NB4 (cell line): ENCODE results near the gene GTF2A1L.
"Not testable (repeated sequence)": the region's sequence is repeated elsewhere in the genome, so short reads cannot be mapped to it uniquely, and the experiment has no call there.

ENCODE experiments used
- DNase-seq: peaks from one replicate; pipeline ENCODE4 v3.0.0; 2010; ENCODE audit warnings: low read depth
- H3K4me3 ChIP-seq: one replicate; pipeline ENCODE4 v1.5.1; 2011; ENCODE audit warnings: mild to moderate bottlenecking, low read depth, low read length, moderate library complexity
- CTCF ChIP-seq: IDR thresholded peaks from one replicate; pipeline ENCODE4 v1.5.1; 2012; ENCODE audit warnings: low read depth, low read length
- MYC ChIP-seq: IDR thresholded peaks from 2 replicates; pipeline ENCODE4 v1.6.1; 2011; ENCODE audit warnings: low read depth, low read length
- POLR2A ChIP-seq: IDR thresholded peaks from 2 replicates; pipeline ENCODE4 v1.6.1; 2011; ENCODE audit warnings: mild to moderate bottlenecking; ENCODE audit not compliant: insufficient read length; ENCODE audit errors: extremely low read depth
- TF ChIP-seq, protein P1 (sequence below): IDR thresholded peaks from 2 replicates; pipeline ENCODE4 v1.6.1; 2011; ENCODE audit warnings: low read depth, low read length

The GTF2A1L gene

DNA sequence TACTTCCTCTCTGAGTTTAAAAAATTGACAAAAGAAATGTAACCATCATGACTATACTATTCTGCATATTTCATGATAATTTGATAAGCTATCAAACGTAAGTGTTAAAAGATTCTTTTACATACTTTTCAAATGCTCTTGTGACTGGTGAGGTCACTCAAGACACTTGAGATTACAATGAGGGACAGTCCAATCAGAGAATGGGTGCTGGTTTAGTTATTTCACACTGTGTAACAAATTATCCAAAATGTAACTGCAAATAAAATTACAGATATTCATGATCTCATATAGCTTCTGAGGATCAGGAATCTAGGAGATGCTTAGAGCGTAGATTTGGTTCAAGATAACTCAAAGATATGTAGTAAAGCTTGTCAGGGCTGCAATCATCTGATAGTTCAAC is 4.4 kb upstream of the GTF2A1L start:
- no peak overlapping the region for H3K4me3 ChIP-seq
- TF ChIP-seq, protein P1, sequence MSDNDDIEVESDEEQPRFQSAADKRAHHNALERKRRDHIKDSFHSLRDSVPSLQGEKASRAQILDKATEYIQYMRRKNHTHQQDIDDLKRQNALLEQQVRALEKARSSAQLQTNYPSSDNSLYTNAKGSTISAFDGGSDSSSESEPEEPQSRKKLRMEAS: no peak
- no peak for TF ChIP-seq POLR2A
- TF ChIP-seq CTCF: no peak
- TF ChIP-seq MYC: no peak
- no peak for DNase-seq

DNA sequence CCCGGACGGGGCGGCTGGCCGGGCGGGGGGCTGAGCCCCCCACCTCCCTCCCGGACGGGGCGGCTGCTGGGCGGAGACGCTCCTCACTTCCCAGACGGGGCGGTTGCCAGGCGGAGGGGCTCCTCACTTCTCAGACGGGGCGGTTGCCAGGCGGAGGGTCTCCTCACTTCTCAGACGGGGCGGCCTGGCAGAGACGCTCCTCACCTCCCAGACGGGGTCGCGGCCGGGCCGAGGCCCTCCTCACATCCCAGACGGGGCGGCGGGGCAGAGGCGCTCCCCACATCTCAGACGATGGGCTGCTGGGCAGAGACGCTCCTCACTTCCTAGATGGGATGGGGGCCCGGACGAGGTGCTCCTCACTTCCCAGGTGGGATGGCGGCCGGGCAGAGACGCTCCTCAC is 3.1 kb upstream of the GTF2A1L start:
- not testable (repeated sequence) for DNase-seq, H3K4me3 ChIP-seq

- no peak overlapping the region for H3K4me3 ChIP-seq
- TF ChIP-seq, protein P1: no peak
- TF ChIP-seq CTCF: no peak
- no peak for TF ChIP-seq POLR2A
- no peak for TF ChIP-seq MYC
- no peak for DNase-seq
Measured at GRCh38 chr2:48619526-48619925, 1.9 kb downstream of the GTF2A1L start.

- TF ChIP-seq CTCF (no peak), MYC (no peak), POLR2A (no peak)
- TF ChIP-seq, protein P1: no peak
- no peak overlapping the region for H3K4me3 ChIP-seq
- no peak for DNase-seq
Measured at GRCh38 chr2:48620604-48621003, 2.9 kb downstream of the GTF2A1L start.

DNA sequence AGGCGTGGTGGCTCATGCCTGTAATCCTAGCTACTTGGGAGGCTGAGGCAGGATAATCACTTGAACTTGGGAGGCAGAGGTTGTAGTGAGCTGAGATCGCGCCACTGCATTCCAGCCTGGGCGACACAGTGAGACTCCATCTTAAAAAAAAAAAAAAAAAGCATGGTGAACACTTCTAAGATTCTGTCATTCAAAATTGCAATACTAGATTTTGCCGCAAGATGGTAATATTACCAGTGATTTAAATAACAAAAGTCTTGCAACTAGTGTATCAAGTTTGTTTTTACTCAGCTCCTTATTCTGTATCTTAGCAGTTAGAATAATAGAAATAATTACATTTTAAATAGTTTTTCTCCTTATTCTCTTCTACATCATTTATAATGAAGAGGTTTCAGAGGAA is 5.0 kb downstream of the GTF2A1L start:
- not testable (repeated sequence) for DNase-seq

DNA sequence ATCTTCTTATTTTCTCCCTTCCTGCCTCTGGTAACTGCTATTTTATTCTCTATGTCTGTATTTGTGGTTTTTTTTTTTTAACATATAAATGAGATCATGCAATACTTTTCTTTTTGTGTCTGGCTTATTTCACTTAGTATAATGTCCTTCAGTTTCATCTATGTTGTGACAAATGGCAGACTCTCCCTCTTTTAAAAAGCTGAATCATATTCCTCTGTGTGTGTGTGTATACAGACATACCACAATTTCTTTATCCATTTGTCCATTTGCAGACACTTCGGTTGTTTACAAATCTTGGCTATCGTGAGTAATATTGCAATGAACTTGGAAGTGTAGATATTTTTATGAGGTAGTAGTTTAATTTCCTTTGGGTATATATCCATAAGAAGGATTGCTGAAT is 7.0 kb downstream of the GTF2A1L start:
- no peak overlapping the region for H3K4me3 ChIP-seq
- no peak for DNase-seq
- TF ChIP-seq, protein P1: no peak
- TF ChIP-seq POLR2A: no peak
- TF ChIP-seq CTCF: no peak
- no peak for TF ChIP-seq MYC

More for the DNA sequence above, 5.0 kb downstream of the GTF2A1L start:
- H3K4me3 ChIP-seq: not testable (repeated sequence)

DNA sequence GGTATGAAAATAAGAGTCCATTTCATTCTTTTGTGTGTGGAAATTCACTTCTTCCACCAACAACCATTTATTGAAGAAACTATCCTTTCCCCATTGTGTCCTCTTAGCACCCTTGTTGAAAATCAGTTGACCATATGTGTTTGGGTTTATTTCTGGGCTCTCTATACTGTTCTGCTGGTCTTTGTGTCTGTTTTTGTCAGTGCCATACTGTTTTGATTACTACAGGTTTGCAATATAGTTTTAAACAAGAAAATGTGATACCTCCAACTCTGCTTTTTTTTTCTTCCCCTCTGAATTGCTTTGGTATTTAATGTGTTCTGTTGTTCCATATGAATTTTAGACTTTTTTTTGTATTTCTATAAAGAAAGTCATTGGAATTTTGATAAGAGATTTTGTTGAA is 8.4 kb downstream of the GTF2A1L start:
- DNase-seq: no peak
- TF ChIP-seq CTCF (no peak), MYC (no peak), POLR2A (no peak)
- TF ChIP-seq, protein P1: no peak
- no peak overlapping the region for H3K4me3 ChIP-seq
